GM04503 (cell line): ENCODE data around the gene DLG1.

ENCODE experiments used
- DNase-seq: peaks from one replicate; pipeline ENCODE4 v3.0.0-alpha.2; 2012; ENCODE audit warnings: low read depth

Gene DLG1

DNA sequence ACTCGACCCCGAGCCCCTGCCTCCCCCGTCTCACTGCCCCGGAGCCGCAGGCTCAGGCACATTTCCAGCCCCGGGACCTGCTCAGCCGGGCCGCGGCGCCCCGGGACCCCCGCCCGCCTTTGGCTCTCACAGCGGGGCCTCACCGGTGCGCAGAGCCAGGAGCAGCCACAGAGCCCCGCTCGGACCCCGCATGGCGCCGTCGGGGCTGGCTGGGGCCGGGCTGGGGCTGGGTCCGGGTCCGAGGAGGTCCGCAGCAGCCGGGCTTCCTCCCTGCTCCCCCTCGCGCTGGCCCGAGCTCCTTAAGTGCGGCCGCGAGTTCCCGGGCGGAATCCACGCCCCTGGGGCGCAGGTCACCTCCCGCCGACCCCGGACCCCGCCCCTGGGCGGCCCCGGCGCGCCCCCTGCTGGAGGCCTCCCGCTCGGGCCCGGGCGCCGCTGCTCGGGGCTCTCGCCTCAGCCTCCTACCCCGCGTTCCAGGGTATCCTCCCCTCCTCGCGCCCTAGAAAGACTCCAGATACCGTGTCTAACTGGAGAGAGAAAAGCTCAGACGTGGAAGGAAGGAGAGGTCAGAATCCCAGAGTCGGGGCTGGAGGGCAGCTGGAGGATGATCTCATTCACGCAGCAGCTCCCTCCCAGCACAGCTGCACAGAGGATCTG is 268.8 kb downstream of the DLG1 start, which contains the start of gene MELTF:
Gene MELTF (minus strand): TSS at position 307 of the 657 bp plus-strand sequence. CDS start 115 bp downstream, at position 192.
- DNase-seq: peak; percentile 6

DNA sequence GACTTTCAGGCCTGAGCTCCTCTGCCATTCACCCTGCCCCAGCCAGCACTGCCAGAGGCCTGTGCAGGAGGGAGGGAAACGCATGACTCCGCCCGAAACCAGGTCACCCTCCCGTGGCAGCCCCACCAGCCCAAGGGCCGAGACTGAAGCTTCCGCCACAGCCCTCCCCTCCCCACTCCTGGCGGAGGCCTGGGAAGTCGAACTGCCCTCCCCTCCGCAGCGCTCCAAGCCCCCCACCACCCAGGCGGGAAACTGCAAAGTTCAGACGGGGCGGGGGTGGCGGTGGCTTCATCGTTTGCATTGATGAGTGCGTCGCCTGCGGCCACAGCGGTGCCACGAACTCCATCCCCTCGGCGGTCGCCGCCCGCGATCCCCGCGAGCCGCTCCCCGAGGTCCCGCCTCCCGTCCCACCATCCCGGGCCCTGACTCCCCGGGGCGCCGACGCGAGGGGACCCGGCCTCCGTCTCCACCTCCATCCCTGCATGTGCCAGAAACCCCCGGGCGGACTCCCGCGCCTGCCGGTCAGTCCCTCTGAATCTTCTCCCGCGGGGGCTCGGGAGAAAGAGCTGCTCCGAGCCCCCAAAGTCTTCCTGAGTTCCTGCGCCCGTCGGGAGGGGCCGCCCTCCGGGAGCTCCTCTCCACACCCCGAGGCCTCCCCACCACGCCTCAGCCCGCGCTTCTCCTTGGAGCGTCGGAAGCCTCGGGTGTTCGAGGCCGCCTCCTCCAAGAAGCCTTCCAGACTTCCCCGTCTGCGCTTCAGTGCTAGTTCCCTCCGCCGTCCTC is 269.5 kb downstream of the DLG1 start:
- no peak for DNase-seq

DNA sequence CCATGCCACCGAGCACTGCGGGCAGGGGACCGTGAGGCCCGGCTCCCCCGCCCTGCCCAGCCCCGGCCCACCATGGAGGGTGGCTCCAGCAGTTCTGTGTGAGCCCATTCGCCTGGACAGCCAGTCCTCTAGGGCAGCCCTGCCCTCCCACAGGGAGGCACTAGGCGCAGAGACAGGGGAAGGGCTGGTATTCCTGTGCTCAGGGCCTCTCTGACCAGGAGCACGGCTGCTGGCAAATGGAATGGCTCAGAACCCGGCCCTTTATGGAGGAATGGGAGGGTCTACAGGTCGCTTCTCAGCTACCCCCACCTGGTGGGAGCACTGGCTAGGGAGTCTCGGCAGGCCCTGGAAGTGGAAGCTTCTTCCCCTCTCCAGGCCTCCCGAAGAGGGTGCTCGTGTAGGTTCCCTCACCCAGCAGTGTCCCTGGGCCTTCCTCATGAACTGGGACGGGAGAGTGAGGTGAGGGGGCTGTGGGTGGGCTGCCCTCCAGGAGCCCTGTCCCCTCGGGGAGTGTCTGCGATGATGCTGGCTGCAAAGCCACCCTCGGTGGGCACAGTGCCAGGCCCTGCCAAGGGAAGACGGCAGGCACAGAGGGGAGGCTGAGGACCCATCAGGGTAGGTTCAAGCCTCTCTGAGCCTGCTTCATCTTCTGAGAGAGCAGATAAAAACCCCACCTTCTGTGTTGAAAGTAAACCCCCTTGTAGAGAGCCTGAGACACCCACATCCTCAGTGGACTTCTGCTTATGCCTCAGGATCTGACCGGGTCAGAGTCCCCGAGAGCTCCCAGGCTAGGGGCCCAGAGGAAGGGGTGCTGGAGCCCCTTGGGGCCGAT is 270.3 kb downstream of the DLG1 start:
- DNase-seq: no peak

DNA sequence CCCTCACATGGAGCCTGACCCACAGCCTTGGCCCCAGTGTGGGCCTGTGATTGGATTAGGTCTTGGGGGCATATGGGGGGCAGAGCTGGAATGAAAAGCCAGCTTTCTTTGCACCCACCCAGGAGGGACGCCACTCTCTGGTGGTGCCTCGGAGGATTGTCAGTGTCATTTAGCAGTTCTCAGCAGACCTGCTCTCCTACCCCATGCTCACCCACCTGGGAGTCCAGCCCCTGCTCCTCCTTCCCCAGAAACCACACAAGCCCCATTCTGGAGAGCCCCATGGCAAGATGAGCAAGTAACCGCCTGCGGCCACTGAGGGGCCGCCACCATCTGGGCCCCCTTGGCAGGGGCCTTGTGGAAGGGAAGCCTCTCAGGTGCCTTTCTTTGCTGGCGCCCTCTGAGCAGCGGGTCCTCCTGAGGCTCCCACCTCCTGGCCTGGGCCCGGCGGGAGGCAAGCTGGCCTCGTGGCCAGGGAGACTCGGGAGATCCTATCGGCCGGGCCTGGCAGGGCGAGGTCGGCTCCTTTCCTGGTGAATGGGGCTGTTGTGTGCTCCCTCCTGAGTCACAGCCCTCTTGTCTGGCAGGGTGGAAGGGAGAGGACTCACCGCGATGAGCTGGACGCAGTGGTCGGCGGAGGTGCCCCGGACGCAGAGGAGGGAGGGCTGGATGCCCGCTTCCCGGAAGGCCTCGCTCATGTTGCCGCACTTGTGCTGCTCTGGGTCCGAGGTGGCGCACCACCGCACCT is 271.1 kb downstream of the DLG1 start:
- no peak for DNase-seq

DNA sequence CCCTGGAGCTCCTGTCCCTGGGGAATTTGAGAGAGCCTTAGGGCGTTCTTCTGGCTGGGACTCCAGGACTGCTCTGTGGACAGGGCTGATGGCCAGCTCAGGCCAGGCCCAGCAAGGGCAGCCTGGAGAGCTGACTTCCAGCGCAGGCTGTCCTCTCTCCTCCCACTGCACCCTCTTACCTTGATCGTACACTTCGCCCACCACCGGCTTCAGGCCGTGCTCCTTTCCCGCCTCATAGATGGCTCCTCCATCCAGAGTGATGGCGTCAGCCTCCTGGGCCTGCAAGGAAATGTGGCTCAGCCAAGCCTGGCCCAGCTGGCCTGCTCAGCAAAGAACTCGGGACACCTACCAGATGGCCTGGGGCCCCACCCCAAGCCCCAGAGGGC is 271.9 kb downstream of the DLG1 start:
- DNase-seq: no peak

DNA sequence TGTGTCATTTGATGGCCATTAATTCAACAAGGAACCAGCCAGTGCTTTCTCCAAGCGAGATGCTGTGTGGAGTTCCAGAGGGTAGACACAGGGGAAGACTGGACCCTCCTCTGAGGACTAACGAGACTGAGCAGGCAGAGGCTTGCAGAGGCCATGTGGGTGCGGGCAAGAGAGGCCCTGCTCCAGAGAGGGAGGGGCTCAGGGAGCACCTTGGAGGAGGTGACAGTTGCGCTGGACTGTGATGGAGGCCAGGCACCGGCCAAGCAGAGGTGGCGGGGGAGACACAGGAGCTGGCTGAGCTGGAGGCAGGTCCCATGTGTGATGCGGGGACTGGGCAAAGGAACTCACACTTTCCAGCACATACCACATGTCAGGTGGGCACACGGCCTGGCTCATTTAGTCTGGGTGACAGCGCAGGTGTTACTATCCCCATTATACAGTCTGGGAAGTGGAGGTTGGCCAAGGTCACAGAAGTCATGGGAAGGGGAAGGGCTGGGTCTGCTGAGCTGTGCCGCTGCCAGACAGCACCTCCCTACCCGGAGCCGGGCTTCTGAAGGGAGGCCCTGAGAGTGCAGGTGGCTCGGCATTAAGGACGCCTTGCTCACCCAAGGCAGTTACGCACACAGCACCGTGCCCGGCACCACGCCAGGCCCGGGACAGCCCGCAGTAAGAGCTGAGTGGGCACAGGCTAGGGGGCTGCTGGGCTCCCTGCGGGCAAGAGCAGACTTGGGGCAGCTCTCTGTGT is 272.5 kb downstream of the DLG1 start:
- DNase-seq: no peak

DNA sequence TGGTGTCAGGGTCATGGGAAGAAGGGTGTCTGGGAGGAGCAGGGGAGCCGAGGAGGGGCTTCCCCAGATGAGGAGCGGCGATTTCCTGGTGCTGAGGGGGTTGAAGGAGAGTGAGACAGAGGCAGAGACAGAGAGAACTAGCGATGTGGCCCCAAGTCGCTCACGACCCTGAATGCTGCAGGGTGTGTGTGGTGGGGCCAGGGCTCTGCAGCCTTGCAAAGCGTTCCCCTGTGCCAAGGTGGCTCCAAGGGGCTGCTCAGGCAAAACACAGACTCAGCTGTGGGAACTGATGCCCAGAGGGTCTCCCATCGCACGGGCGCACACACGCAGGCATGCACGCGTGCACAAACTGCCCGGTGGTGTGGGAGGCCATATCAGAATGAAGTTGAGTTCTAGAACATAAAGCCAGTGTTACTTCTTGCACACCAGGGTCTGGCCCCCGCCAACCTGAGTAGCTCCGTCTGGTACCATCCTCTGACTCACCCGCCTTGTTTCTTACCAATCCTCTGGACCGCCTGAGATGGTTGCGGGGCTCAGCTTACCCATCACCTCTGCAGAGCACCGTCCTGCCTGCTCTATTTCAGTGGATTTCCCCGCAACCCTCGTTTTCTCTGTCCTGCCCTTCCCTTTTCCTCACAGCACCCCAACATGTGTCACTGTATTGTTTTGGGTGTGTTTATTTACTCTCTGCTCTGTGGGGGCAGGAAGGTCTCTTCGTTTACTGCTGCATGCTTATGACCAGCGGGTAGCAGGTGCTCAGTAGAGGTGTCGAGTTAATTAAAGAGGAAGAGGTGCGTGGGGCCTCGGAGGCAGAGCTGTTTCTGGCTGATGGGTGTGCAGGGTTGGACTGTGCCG is 273.3 kb downstream of the DLG1 start:
- DNase-seq: no peak

DNA sequence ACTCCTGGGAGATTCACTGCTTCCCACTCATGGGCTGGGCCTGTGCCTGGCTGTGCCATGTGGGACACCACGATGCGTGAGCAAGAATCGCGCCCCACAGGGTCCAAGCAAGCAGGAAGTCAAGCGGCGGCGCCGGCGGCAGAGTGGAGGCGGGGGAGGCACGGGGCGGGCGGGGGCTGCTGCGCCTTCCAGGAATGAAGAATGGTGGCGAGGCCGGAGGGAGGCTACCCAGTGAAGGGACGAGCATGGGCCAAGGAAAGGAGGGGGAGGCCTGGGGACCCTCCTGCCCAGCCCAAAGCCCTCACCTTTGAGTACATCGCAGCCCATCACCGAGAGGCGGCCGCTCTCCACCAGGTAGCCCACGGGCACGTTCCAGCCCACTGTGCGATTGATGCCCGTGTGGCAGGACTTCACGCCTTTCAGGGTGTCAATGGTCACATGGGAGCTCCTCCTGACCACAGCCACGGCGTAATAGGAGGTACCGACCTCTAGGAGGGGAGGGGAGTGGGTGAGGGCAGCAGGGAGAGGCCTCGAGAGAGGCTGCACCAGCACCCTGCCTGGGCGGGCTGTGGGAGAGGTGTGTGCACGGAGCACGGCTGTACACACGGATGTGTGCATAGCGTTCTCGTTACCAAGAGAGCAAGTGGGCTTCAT is 274.3 kb downstream of the DLG1 start:
- no peak for DNase-seq

DNA sequence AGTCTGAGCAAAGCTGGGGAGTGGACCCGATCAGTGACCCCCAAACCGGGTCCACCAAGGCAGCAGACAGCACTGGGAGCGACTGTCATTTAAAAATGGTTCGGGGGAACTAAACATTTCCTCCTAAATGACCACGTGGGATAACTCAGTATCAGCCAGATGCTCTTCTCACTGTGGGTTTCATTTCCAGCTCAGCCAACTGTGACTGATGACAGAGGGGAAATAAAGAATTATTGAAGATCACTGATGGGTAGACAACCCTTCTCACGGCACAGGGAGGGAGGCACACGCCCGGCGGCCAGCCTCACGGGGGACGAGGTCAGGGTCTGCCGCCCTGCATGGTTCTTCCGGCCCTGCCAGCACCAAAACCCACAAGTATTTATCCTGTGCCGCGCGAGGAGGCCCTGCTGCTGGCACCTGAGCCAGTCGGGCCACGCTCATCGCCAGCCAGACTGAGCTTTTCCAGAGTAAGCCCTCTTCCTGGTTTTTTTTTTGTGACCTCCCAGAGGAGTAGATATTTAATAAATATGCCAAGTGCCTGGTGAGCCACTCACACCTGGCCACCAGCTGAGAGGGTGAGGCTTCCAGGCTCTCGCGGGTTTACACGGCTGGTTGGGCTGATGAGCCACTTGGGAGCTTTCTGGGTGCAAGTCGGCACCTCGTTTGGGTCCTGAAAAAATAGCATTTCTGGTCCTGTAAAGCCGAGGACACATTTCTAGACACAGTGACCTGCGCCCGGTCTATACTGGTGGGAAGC is 275.0 kb downstream of the DLG1 start:
- DNase-seq: no peak

DNA sequence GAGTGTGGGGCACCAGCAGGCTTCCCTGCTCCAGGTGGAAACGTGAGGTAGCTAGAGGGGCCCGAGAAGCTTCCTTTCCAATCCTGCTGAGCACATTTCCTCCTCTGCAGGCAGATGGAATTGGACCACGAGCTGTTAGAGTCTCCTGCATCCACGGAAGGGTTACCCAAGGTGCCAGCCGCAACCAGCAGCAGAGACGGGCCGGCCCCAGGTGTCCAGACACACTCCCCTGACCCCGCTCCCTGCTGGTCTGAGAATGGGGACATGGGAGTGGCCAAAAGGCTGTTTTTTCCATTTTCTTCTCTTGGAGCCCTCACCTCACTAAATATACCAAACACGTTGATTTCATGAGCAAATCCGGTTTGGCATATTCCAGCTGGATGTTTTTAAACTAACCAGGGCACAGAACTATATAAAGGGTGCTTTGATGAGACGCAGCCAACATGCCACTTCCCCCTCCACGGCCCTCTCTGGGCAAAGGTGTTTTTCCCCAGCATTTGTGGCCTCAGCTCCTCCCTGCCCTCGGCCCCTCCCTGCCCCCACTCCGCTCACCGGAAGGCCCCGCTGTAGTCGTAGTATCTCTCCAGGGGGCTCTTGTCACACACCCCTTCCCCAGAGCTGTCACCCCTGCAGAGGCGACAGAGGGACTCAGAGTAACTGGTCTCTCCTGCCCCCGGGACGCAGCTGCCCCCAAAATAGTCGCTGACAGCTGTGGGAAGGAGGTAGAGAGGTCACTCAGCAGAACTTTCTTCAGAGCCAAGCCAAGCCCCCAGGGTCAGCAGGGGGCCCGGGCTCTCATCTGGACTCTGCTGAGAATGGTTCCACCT is 275.8 kb downstream of the DLG1 start:
- no peak for DNase-seq

DNA sequence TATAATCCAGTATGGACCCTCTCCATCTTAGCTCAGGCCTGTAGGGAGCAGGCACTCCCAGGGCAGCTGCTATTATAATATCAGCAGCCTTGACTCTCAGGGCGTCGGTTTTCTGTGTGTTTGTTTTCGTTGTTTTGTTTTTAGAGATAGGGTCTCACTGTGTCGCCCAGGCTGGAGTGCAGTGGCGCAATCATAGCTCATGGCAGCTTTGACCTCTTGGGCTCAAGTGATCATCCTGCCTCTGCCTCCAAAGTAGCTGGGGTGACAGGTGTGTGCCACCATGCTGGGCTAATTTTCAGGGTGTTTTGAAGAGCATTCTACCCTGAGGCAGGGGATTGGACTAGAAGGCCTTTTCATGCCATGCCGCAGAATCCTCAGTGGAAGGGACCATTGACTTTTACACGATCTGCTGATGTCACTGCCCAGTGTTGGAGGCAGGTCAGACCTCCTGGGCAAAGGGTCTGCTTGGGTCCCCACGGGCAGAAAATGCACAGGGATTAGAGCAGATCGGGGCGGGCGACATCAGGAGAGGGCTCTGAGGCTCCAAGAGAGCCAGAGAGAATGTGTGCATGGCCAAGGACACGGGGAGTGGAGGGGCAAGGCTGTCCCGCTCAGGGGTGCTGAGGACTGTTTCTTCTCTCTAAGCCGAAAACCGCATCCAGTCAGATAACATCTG is 276.5 kb downstream of the DLG1 start:
- no peak for DNase-seq

DNA sequence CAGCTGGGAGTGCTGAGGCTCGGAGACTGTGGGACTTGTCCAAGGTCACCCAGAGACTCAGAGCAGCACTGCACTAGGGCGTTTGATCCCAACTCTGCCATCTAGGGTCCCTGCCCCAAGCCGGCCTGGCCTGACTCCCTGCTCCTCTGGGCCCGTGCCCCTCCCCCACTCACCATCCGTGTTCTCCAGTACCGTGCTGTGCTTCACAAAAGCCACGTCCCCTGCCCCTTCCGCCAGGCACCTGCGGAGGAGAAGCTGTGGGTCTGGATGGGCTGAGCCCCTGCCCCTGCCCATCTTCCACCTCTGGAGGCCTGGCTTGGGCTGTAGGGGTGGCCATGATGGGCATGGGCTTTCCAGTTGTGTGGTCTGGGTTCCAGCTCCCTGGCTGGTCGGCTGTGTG is 277.2 kb downstream of the DLG1 start:
- DNase-seq: no peak

DNA sequence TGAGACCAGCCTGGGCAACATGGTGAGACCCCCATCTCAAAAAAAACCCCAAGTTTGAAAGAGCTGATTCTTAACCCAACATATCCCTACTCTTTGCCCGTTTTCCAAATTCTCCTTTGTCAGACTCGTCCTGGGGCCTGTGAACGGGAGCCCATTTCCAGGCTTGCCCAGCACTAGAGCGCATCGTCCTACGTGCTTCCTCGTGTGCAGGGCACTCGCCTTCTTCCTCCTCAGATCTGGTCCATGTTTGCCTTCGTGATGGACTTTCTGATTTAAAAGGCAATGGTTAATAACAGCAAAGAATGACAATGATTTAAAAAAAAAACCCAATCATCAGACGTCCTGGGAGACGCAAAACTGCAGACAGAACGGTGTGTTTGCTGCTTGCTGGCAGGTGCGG is 278.9 kb downstream of the DLG1 start:
- no peak for DNase-seq

DNA sequence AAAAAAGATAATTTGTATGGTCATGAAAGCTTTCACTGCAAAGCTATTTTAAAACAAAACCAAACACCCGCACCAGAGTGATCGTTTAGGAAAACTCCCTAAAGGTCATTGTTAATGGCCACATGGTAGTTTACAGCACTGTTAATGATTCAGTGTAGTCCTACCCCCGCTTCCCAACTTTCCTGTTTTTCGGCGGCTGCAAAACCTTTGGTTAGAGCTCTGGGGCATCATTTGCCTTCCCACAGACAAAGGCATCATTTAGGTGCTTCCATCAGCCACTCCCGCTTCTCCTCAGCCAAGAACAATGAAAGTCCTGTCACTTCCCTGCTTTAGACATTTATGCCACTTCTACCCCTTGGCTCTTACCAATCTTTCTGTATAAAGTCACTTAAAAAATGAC is 279.4 kb downstream of the DLG1 start:
- DNase-seq: no peak

DNA sequence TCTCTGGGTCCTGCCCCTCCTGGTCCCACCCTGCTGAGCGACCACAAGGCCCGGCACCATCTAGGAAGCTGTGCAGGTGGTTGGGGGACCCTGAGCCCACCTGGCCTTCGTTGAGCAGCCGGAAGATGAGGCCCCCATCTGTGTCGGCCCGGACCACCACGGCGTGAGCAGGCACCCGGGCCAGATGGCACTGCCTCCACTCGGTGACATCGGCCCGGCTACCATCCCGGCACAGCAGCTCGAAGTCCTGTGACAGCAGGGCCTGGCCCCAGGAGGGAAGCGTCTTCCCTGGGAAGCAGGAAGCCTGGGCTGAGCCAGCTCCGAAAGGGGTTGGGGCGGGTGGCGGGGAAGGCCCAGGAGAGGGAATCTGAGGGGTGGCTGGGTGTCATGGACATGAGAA is 281.4 kb downstream of the DLG1 start:
- DNase-seq: no peak

DNA sequence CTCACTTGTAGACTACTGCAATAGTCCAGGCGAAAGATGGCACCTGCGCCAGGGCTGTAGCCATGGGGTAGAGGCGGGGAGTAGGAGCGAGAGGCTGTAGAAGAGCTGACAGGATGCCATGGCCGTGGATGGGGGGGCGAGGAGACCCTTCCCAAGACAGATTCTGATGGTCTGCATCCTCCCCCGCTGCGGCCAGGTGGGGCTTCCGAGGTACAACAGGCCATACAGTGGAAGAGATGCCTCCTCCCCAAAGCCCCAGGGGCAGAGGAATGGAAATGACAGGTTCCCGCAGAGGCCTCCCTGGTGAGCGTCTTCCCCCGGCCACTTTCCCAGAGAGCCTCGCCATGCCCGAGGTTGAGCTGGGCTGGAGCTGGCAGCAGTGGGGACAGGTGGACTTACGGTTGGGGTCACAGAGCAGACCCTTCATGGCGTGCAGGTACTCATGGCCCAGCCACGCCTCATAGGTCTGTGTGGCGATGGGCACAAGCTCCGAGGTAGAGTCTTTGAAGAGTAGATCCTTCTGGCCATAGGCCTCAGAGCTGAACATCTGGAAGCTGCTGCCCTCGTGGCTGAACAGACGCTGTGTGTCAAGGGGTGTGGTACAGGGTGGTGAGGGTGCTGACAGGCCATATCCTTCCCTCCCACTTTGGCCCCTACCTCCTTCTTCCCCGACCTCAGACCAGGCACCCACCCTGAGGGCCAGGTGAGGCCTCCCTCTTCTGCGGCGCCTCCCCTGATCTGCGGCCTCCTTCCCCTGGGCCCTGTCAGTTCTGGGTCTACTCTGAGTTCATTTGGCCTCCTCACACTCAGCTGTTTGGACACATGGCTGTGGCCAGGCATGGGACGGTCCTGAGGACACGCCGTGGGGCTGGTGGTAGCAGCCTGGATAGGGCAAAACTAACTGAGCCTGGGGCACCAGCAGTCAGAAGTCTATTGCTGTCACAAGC is 282.3 kb downstream of the DLG1 start:
- no peak for DNase-seq
